Measurements from ENCODE around the gene KCNK4. TPM values are rescaled to one million over a fixed set of nuclear protein-coding genes. Genes with fewer than 3 reads are reported as not detected.

KCNK4 gene
- total and polyA plus RNA-seq, 4 donors = not detected

DNA sequence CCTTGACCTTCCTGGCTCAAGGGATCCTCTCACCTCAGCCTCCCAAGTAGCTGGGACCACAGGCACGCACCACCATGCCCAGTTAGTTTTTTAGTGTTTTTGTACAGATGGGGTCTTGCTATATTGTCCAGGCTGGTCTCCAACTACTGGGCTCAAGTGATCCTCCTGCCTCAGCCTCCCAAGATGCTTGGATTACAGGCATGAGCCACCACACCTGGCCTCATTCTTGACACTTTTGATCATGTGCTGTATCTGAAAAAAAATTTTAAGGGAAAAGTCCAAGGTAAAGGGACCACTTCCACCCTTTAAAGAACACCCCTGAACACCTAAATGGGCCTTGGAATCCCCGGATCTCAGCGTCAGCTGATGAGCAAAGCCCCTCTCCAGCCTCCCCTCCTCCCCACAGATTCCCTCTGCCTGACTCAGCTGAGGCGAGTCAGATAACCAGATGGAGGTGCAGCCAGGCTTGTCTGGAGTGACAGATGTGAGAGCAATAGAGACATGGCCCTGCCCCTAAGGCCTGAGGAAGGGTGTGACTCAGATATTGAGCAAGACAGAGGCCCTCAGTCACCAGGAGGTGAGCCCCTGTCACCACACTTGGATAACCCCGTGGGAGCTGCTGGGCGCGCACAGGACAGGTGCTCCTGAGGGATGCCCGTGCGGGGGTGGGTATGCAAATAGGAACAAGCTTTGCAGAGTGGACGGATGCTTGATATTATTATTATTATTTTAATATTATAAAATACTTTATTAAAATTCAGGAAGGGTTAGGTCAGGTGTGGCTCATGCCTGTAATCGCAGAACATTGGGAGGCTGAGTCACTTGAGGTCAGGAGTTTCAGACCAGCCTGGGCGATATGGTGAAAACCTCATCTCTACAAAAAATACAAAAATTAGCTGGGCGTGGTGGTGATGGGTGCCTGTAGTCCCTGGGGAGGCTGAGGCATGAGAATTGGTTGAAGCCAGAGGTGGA, 43.9 kb downstream of the KCNK4 start:
- H3K9ac ChIP-seq (ENCODE audit: low read depth in 1 of 2, low read length in 2 of 2) = no peak overlapping the region
- H3K4me3 ChIP-seq (ENCODE audit: low read depth in 1 of 3, low read length in 3 of 3) = no peak overlapping the region
- H3K36me3 ChIP-seq (ENCODE audit: control insufficient read depth in 4 of 4, insufficient read depth in 3 of 4, low read depth in 1 of 4, low read length in 3 of 4) = no peaks in the 10 kb centered on the region
- WGBS = 74% methylated on average over 13 of the region's 13 CpGs
- H3K27ac ChIP-seq (ENCODE audit: low read depth in 1 of 2, low read length in 2 of 2) = no peak overlapping the region
- H3K27me3 ChIP-seq (ENCODE audit: control insufficient read depth in 4 of 4, insufficient read depth in 4 of 4, low read length in 3 of 4) = no peaks in the 10 kb centered on the region
- peak; percentile 77 for DNase-seq (ENCODE audit: low spot score)
- no peak for TF ChIP-seq HNF4G (IDR thresholded peaks at IDR 0.05)
- TF ChIP-seq GABPA (IDR thresholded peaks at IDR 0.05 in 1 of 2, conservative IDR thresholded peaks at IDR 0.05 in 1 of 2) = no peak
- no peak for TF ChIP-seq FOXA2 (IDR thresholded peaks at IDR 0.05)
- TF ChIP-seq NR2F2 (IDR thresholded peaks at IDR 0.05) = no peak
- no peaks in the 10 kb centered on the region for H3K9me3 ChIP-seq (ENCODE audit: control insufficient read depth in 4 of 4, low read length in 3 of 4)
- peaks cover 0 to 4% (median 0%) of the 10 kb centered on the region in 4 donors for H3K4me1 ChIP-seq (ENCODE audit: control insufficient read depth in 4 of 4, insufficient read depth in 4 of 4, low read length in 3 of 4)

DNA sequence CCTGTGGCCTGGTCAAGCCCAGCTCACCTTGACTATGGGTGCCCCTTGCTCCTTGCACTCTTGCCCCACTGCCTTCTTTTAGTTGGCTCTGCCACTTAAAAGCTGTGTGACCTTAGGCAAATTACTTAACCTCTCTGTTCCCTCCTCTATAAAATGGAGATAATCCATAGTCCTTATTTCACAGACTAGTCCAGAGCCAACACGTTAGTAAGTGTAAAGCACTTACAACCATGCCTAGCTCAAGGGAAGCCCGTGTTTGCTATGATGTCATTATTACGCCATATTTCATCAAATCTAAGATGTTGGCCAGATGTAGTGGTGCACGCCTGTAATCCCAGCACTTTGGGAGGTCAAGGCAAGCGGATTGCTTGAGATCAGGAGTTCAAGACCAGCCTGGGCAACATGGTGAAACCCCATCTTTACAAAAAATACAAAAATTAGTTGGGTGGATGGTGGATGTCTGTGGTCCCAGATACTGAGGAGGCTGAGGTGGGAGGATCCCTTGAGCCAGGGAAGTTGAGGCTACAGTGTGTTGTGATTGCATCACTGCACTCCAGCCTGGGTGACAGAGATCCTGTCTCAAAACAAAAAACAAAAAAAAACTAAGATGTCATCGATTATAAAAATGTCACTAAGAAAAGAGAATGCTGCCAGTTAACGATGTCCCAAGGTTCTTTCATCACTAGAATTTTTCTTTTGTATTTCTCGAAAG, 46.6 kb downstream of the KCNK4 start:
- TF ChIP-seq SP1 (IDR thresholded peaks at IDR 0.05) (no peak), FOXA2 (IDR thresholded peaks at IDR 0.05) (no peak)
- TF ChIP-seq, protein P1, sequence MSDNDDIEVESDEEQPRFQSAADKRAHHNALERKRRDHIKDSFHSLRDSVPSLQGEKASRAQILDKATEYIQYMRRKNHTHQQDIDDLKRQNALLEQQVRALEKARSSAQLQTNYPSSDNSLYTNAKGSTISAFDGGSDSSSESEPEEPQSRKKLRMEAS (IDR thresholded peaks at IDR 0.05) = no peak
- peaks cover 0 to 7% (median 6%) of the 10 kb centered on the region in 4 donors for H3K4me1 ChIP-seq (ENCODE audit: control insufficient read depth in 4 of 4, insufficient read depth in 4 of 4, low read length in 3 of 4)
- H3K4me3 ChIP-seq (ENCODE audit: low read depth in 1 of 3, low read length in 3 of 3) = no peak overlapping the region
- no peak overlapping the region for H3K27ac ChIP-seq (ENCODE audit: low read depth in 1 of 2, low read length in 2 of 2)
- H3K36me3 ChIP-seq (ENCODE audit: control insufficient read depth in 4 of 4, insufficient read depth in 3 of 4, low read depth in 1 of 4, low read length in 3 of 4) = no peaks in the 10 kb centered on the region
- no peaks in the 10 kb centered on the region for H3K27me3 ChIP-seq (ENCODE audit: control insufficient read depth in 4 of 4, insufficient read depth in 4 of 4, low read length in 3 of 4)
- DNase-seq (ENCODE audit: low spot score) = no peak
- 77% methylated on average over 8 of the region's 8 CpGs for WGBS
- H3K9me3 ChIP-seq (ENCODE audit: control insufficient read depth in 4 of 4, low read length in 3 of 4) = no peaks in the 10 kb centered on the region
- no peak overlapping the region for H3K9ac ChIP-seq (ENCODE audit: low read depth in 1 of 2, low read length in 2 of 2)

DNA sequence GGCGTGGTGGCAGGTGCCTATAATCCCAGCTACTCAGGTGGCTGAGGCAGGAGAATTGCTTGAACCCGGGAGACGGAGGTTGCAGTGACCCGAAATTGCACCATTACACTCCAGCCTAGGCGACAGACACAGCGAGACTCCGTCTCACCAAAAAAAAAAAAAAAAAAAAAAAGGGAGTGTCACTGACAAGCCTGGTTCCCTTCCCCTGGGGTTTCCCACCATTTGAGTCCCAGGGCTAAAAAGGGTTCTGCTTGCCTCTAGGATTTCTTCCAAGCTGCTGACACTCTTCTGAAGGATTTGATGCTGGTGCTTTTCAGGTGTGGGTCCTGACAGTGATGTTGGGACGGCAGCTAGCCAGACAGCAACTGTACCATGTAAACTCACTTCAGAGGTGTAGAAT, 47.6 kb downstream of the KCNK4 start:
- WGBS = 88% methylated on average over 8 of the region's 8 CpGs
- H3K4me3 ChIP-seq (ENCODE audit: low read depth in 1 of 3, low read length in 3 of 3) = no peak overlapping the region
- no peak overlapping the region for H3K27ac ChIP-seq (ENCODE audit: low read depth in 1 of 2, low read length in 2 of 2)
- no peak overlapping the region for H3K9ac ChIP-seq (ENCODE audit: low read depth in 1 of 2, low read length in 2 of 2)
- DNase-seq (ENCODE audit: low spot score) = no peak
- peaks cover 0 to 12% (median 7%) of the 10 kb centered on the region in 4 donors for H3K4me1 ChIP-seq (ENCODE audit: control insufficient read depth in 4 of 4, insufficient read depth in 4 of 4, low read length in 3 of 4)
- no peaks in the 10 kb centered on the region for H3K27me3 ChIP-seq (ENCODE audit: control insufficient read depth in 4 of 4, insufficient read depth in 4 of 4, low read length in 3 of 4)
- H3K9me3 ChIP-seq (ENCODE audit: control insufficient read depth in 4 of 4, low read length in 3 of 4) = no peaks in the 10 kb centered on the region
- TF ChIP-seq RAD21 (IDR thresholded peaks at IDR 0.05) = no peak
- no peak for TF ChIP-seq SP1 (IDR thresholded peaks at IDR 0.05)
- TF ChIP-seq RXRA (IDR thresholded peaks at IDR 0.05) = no peak
- no peak for TF ChIP-seq HNF4A (conservative IDR thresholded peaks at IDR 0.05)
- TF ChIP-seq JUND (IDR thresholded peaks at IDR 0.05) = no peak
- TF ChIP-seq, protein P2, sequence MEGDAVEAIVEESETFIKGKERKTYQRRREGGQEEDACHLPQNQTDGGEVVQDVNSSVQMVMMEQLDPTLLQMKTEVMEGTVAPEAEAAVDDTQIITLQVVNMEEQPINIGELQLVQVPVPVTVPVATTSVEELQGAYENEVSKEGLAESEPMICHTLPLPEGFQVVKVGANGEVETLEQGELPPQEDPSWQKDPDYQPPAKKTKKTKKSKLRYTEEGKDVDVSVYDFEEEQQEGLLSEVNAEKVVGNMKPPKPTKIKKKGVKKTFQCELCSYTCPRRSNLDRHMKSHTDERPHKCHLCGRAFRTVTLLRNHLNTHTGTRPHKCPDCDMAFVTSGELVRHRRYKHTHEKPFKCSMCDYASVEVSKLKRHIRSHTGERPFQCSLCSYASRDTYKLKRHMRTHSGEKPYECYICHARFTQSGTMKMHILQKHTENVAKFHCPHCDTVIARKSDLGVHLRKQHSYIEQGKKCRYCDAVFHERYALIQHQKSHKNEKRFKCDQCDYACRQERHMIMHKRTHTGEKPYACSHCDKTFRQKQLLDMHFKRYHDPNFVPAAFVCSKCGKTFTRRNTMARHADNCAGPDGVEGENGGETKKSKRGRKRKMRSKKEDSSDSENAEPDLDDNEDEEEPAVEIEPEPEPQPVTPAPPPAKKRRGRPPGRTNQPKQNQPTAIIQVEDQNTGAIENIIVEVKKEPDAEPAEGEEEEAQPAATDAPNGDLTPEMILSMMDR (IDR thresholded peaks at IDR 0.05; ENCODE audit: low read depth, low read length, missing input control) = no peak
- TF ChIP-seq, protein P3, sequence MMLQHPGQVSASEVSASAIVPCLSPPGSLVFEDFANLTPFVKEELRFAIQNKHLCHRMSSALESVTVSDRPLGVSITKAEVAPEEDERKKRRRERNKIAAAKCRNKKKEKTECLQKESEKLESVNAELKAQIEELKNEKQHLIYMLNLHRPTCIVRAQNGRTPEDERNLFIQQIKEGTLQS (IDR thresholded peaks at IDR 0.05) = no peak
- no peak for TF ChIP-seq YY1 (IDR thresholded peaks at IDR 0.05)
- no peak for TF ChIP-seq FOXA1 (IDR thresholded peaks at IDR 0.05)
- TF ChIP-seq FOXA2 (IDR thresholded peaks at IDR 0.05) = no peak
- TF ChIP-seq NR2F2 (IDR thresholded peaks at IDR 0.05) = no peak
- no peaks in the 10 kb centered on the region for H3K36me3 ChIP-seq (ENCODE audit: control insufficient read depth in 4 of 4, insufficient read depth in 3 of 4, low read depth in 1 of 4, low read length in 3 of 4)

Measured in liver (tissue), 9 donors.